ENCODE data around the gene COL4A6. TPM values are rescaled to one million over a fixed set of nuclear protein-coding genes. Genes with fewer than 3 reads are reported as not detected.

The COL4A6 gene
- polyA plus RNA-seq, 3 donors = not detected

DNA sequence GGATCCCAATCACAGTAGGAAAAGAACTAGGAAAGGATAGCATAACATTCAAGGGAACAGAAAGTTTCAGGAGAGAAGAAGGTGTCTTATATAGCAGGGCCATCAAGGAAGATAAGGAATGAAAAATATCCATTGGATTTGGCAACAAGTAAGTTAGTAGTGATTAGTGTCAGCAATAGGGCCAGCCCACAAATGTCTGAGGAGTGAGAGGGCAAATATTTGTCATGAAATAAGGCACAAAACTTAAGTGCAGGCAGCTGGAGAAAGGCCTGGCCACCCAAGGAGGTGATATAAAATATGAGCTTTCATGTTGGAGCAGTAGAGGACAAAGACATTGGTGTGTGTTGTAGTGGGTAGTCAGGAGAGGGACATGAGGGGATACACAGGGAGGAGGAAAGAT lies 132.1 kb downstream of the COL4A6 start:
- DNase-seq = no peak
- Histone ChIP-seq H3K27me3 (ENCODE audit: control insufficient read depth in 2 of 2, insufficient read depth in 2 of 2, low read length in 2 of 2) (no peaks in the 10 kb centered on the region), H3K79me2 (ENCODE audit: insufficient read depth, low read length) (no peaks in the 10 kb centered on the region), H3K4me3 (replicated peaks in 1 of 3; ENCODE audit: low read depth in 2 of 3, low read length in 3 of 3) (no peak overlapping the region), H3K27ac (ENCODE audit: low read depth in 1 of 2, low read length in 2 of 2) (no peak overlapping the region), H3K36me3 (replicated peaks in 1 of 2; ENCODE audit: control insufficient read depth in 1 of 2, insufficient read depth in 2 of 2, low read length in 2 of 2) (no peaks in the 10 kb centered on the region), H2AFZ (ENCODE audit: insufficient read depth, low read depth, low read length, poor library complexity, severe bottlenecking) (no peak overlapping the region), H3K9me3 (replicated peaks in 1 of 2; ENCODE audit: control insufficient read depth in 1 of 2, insufficient read depth in 1 of 2, low read length in 2 of 2) (no peaks in the 10 kb centered on the region), H3K9ac (ENCODE audit: insufficient read depth, low read length, poor library complexity, severe bottlenecking) (no peak overlapping the region), H3K4me2 (replicated peaks; ENCODE audit: extremely low read depth, low read length, poor library complexity, severe bottlenecking) (no peak overlapping the region), H4K20me1 (ENCODE audit: insufficient read depth, low read length) (no peaks in the 10 kb centered on the region), H3K4me1 (ENCODE audit: control insufficient read depth in 1 of 2, insufficient read depth in 2 of 2, low read length in 2 of 2) (no peaks in the 10 kb centered on the region)
- no peaks in the 10 kb centered on the region for H3K36me3 Mint-ChIP-seq
- H3K27ac Mint-ChIP-seq = no peak overlapping the region
- H3K9me3 Mint-ChIP-seq = no peaks in the 10 kb centered on the region
- no peak overlapping the region for H3K4me3 Mint-ChIP-seq
- TF ChIP-seq, protein P1, sequence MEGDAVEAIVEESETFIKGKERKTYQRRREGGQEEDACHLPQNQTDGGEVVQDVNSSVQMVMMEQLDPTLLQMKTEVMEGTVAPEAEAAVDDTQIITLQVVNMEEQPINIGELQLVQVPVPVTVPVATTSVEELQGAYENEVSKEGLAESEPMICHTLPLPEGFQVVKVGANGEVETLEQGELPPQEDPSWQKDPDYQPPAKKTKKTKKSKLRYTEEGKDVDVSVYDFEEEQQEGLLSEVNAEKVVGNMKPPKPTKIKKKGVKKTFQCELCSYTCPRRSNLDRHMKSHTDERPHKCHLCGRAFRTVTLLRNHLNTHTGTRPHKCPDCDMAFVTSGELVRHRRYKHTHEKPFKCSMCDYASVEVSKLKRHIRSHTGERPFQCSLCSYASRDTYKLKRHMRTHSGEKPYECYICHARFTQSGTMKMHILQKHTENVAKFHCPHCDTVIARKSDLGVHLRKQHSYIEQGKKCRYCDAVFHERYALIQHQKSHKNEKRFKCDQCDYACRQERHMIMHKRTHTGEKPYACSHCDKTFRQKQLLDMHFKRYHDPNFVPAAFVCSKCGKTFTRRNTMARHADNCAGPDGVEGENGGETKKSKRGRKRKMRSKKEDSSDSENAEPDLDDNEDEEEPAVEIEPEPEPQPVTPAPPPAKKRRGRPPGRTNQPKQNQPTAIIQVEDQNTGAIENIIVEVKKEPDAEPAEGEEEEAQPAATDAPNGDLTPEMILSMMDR (IDR thresholded peaks at IDR 0.05) = no peak
- peaks cover 0 to 2% (median 0%) of the 10 kb centered on the region in 3 donors for H3K27me3 Mint-ChIP-seq (ENCODE audit: low read depth in 3 of 3)
- peaks cover 5% of the 10 kb centered on the region for H3K4me1 Mint-ChIP-seq
- intact Hi-C loops (cut with micrococcal nuclease) = no loop called here

DNA sequence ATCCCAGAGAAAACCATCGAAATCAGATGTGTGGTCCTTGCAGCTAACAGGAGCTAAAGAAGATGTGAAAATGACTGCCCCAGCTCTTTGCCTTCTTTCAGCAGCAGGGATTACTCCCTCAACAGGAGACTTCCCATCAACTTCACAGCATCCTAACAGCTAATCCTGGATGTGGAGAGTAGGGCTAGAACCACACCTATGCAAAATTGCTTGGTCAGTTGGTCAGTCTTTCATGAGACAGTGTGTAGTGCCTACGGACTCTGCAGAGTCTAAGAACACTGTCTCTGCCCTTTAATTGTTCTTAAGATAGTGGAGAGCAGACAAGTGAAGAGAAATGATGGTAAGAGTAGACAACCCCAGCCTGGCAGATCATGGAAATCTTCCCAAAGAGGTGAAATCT lies 133.5 kb downstream of the COL4A6 start:
- Histone ChIP-seq H3K4me1 (ENCODE audit: control insufficient read depth in 1 of 2, insufficient read depth in 2 of 2, low read length in 2 of 2) (no peaks in the 10 kb centered on the region), H3K27ac (ENCODE audit: low read depth in 1 of 2, low read length in 2 of 2) (no peak overlapping the region), H3K27me3 (ENCODE audit: control insufficient read depth in 2 of 2, insufficient read depth in 2 of 2, low read length in 2 of 2) (no peaks in the 10 kb centered on the region), H3K9me3 (replicated peaks in 1 of 2; ENCODE audit: control insufficient read depth in 1 of 2, insufficient read depth in 1 of 2, low read length in 2 of 2) (no peaks in the 10 kb centered on the region), H2AFZ (ENCODE audit: insufficient read depth, low read depth, low read length, poor library complexity, severe bottlenecking) (no peak overlapping the region), H3K9ac (ENCODE audit: insufficient read depth, low read length, poor library complexity, severe bottlenecking) (no peak overlapping the region), H3K4me3 (replicated peaks in 1 of 3; ENCODE audit: low read depth in 2 of 3, low read length in 3 of 3) (no peak overlapping the region), H3K4me2 (replicated peaks; ENCODE audit: extremely low read depth, low read length, poor library complexity, severe bottlenecking) (no peak overlapping the region), H3K36me3 (replicated peaks in 1 of 2; ENCODE audit: control insufficient read depth in 1 of 2, insufficient read depth in 2 of 2, low read length in 2 of 2) (no peaks in the 10 kb centered on the region), H3K79me2 (ENCODE audit: insufficient read depth, low read length) (no peaks in the 10 kb centered on the region), H4K20me1 (ENCODE audit: insufficient read depth, low read length) (no peaks in the 10 kb centered on the region)
- 100% methylated on average over 1 of the region's 2 CpGs for WGBS (ENCODE audit: insufficient coverage)
- Mint-ChIP-seq H3K27me3 (ENCODE audit: low read depth in 3 of 3) (peaks cover 0 to 2% (median 0%) of the 10 kb centered on the region in 3 donors), H3K36me3 (no peaks in the 10 kb centered on the region), H3K4me1 (peaks cover 5% of the 10 kb centered on the region), H3K27ac (no peak overlapping the region), H3K4me3 (no peak overlapping the region), H3K9me3 (no peaks in the 10 kb centered on the region)
- TF ChIP-seq, protein P1 (IDR thresholded peaks at IDR 0.05) = no peak
- DNase-seq = no peak
- intact Hi-C loops (cut with micrococcal nuclease) = no loop called here

All from CD14-positive monocyte (primary cell).